D721Med (cell line): ENCODE results near the gene CYTH2.

ENCODE experiments used
- DNase-seq: peaks from one replicate; pipeline ENCODE4 v3.0.0; 2011; ENCODE audit warnings: low spot score; ENCODE audit not compliant: insufficient read length
- FAIRE-seq: peaks from 2 replicates; lab custom pipeline; 2011; peaks lifted over from hg19 to GRCh38; lab: Jason Lieb, UNC
- CTCF ChIP-seq: IDR thresholded peaks from 2 replicates; pipeline ENCODE4 v1.5.1; 2012; ENCODE audit warnings: mild to moderate bottlenecking, control low read depth; ENCODE audit not compliant: insufficient read depth; ENCODE audit errors: missing control alignments

CYTH2 gene

DNA sequence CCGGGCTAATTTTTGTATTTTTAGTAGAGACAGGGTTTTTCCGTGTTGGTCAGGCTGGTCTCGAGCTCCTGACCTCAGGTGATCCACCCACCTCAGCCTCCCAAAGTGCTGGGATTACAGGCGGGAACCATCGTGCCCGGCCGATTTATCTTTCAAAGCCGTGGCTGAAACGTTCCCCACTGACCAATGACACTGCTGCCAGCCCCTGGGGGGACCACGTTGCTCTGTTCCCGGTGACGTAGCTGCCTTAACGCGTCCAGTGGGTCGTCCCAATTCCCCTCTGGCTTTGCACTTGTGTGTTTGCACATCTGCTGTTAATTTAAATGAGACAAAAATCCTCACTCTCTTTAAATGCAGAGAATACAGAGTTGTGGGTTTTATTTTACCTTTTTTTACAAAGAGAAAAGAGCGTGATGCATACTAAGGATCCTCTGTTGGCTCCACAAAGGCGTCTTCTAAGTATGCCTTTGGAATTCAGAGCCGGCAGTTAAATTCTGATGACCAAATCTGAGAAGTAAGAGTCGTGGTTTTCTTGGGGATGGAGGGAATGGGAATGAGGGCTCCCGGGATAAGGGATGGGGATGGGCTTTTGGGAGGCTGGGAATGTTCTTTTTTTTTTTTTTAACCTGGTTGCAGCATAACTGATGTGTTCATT, 61.0 kb downstream of the CYTH2 start:
- FAIRE-seq = no peak
- DNase-seq = no peak

GRCh38 chr19:48530770-48531169, 61.6 kb downstream of the CYTH2 start:
- DNase-seq = no peak
- no peak for FAIRE-seq
- no peak for TF ChIP-seq CTCF

More for the DNA sequence above, 61.0 kb downstream of the CYTH2 start:
- no peak for TF ChIP-seq CTCF
